Lower leg skin (tissue), 3 donors: Measurements from ENCODE around the gene ZFAND3.

Experiments used
- CTCF ChIP-seq, 3 donors: fragments of 450-650 bp; IDR thresholded peaks; one replicate each; pipeline ENCODE4 v1.5.1; 2016; ENCODE audit warnings: antibody characterized with exemption in 3 of 3, mild to moderate bottlenecking in 3 of 3, moderate library complexity in 2 of 3
- POLR2A ChIP-seq, 2 donors: fragments of 450-650 bp; IDR thresholded peaks; one replicate each; pipeline ENCODE4 v1.6.1; 2016 to 2017; ENCODE audit warnings: antibody characterized with exemption in 2 of 2, mild to moderate bottlenecking in 1 of 2, moderate library complexity in 1 of 2

DNA sequence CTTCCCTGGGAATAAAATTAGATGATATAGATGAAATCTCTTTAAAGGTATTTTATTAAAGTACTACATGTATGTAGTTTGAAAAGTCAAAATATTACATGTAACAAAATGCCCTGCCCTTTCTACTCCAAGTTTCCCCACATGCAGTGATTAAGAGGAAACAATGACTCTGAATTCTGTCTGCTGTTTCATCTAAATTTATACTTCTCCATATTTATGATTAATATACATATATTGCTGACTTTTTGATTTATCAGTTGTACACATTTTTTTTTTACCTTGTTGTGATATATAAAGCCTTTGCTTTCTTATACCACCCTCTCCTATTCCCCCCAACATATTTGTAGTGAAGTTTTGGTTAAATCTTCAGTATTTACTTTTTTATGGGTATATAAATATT is 127.9 kb downstream of the ZFAND3 start:
- TF ChIP-seq CTCF (IDR thresholded peaks at IDR 0.05) = no peak
- TF ChIP-seq POLR2A (IDR thresholded peaks at IDR 0.05) = no peak
